ENCODE results near the gene NR5A1. TPM values are rescaled to one million over a fixed set of nuclear protein-coding genes. Genes with fewer than 3 reads are reported as not detected.
A peak's percentile ranks its signal among the peaks of the same experiment; 100 is the strongest.

The NR5A1 gene
- polyA plus RNA-seq, 2 of the 4 experiments (the other 2 are of a cell fraction): not detected

- TF ChIP-seq E2F6 (IDR thresholded peaks at IDR 0.05; ENCODE audit: borderline replicate concordance, low read depth) (no peak), CBX2 (IDR thresholded peaks at IDR 0.05; ENCODE audit: borderline replicate concordance, low read depth) (no peak), ZNF302 (CRISPR knock-in tag; IDR thresholded peaks at IDR 0.05) (no peak), POLR2A (IDR thresholded peaks at IDR 0.05; ENCODE audit: low read length) (no peak), CTCF (IDR thresholded peaks at IDR 0.05) (no peak)
These were observed 27.1 kb downstream of the NR5A1 start (continued) for GRCh38 chr9:124479947-124480620.

- Histone ChIP-seq H3K27ac (no peak overlapping the region), H3K4me2 (no peak overlapping the region), H3K4me1 (peaks cover 7% of the 10 kb centered on the region; the same call in 2 of the 3 replicates), H3K9me3 (no peaks in the 10 kb centered on the region), H3K4me3 (no peak overlapping the region)
- TF ChIP-seq PBX3 (IDR thresholded peaks at IDR 0.05) (no peak), RCOR1 (IDR thresholded peaks at IDR 0.05; ENCODE audit: low read depth, low read length) (no peak), CTCF (IDR thresholded peaks at IDR 0.05) (no peak)
- CTCF ChIA-PET: interaction anchor here (1.1 to 3.3 kb wide), 5 partner anchors 14 to 61 kb away, joined by 3 to 25 read pairs (median 3); no protein-coding TSS in a partner anchor
- ATAC-seq (no peak), DNase-seq (ENCODE audit: low read depth in 1 of 2, low spot score in 1 of 2) (no peak), FAIRE-seq (no peak)
- POLR2A ChIA-PET: no interaction called here
- WGBS (ENCODE audit: missing lambda C conversion rate): 89% methylated on average over 16 of the region's 16 CpGs
These were observed 27.8 kb downstream of the NR5A1 start for GRCh38 chr9:124479371-124479770.

GRCh38 chr9:124478354-124478753 is 28.8 kb downstream of the NR5A1 start:
- POLR2A ChIA-PET: interaction anchor here (0.6 kb wide), 1 partner anchor 384 kb away, joined by 3 read pairs; no protein-coding TSS in a partner anchor
- Histone ChIP-seq H3K9me3 (no peaks in the 10 kb centered on the region), H3K4me1 (peaks cover 7% of the 10 kb centered on the region; the same call in 2 of the 3 replicates), H3K4me2 (no peak overlapping the region; the same call in 2 of the 3 replicates), H3K27ac (peak overlapping the region in 1 of 2 experiments; percentile 79; a peak in 1 of 6 replicates), H3K4me3 (no peak overlapping the region; the same call in 2 of the 3 replicates)
- WGBS (ENCODE audit: missing lambda C conversion rate): 71% methylated on average over 7 of the region's 12 CpGs
- FAIRE-seq: no peak
- CTCF ChIA-PET: interaction anchor here (1.0 to 1.6 kb wide), 6 partner anchors 9 to 60 kb away, joined by 3 to 4 read pairs (median 3); no protein-coding TSS in a partner anchor
- peak in 1 of 2 experiments; percentile 2; a peak in 2 of 6 replicates for ATAC-seq
- no peak for DNase-seq (ENCODE audit: low read depth in 1 of 2, low spot score in 1 of 2)
- TF ChIP-seq EHF (CRISPR knock-in tag; IDR thresholded peaks at IDR 0.05) (no peak), RFX5 (IDR thresholded peaks at IDR 0.05) (no peak), HOXB13 (CRISPR knock-in tag; IDR thresholded peaks at IDR 0.05; ENCODE audit: low read depth) (no peak), HOXB5 (CRISPR knock-in tag; IDR thresholded peaks at IDR 0.05) (no peak), GATA3 (IDR thresholded peaks at IDR 0.05; ENCODE audit: borderline replicate concordance) (no peak), ZNF302 (CRISPR knock-in tag; IDR thresholded peaks at IDR 0.05) (no peak), BHLHE40 (IDR thresholded peaks at IDR 0.05; ENCODE audit: low read depth, low read length) (no peak), REST (IDR thresholded peaks at IDR 0.05) (no peak), SREBF2 (IDR thresholded peaks at IDR 0.05) (no peak), POLR2AphosphoS2 (conservative IDR thresholded peaks at IDR 0.05; ENCODE audit: low read length) (no peak), E2F6 (IDR thresholded peaks at IDR 0.05; ENCODE audit: borderline replicate concordance, low read depth) (no peak), ZC3H11A (IDR thresholded peaks at IDR 0.05) (no peak), MYC (IDR thresholded peaks at IDR 0.05; ENCODE audit: borderline replicate concordance, low read length) (no peak), FOSB (CRISPR knock-in tag; IDR thresholded peaks at IDR 0.05) (no peak), RNF2 (IDR thresholded peaks at IDR 0.05; ENCODE audit: borderline replicate concordance, low read depth) (no peak), MAX (IDR thresholded peaks at IDR 0.05) (no peak), NFE2L2 (conservative IDR thresholded peaks at IDR 0.05; ENCODE audit: low read length) (no peak), ZFP36 (IDR thresholded peaks at IDR 0.05; ENCODE audit: borderline replicate concordance, partially characterized antibody) (no peak), JUNB (IDR thresholded peaks at IDR 0.05) (no peak)

Data from A549 (cell line).